ENCODE measurements around the gene DCUN1D1.

DCUN1D1 gene

DNA sequence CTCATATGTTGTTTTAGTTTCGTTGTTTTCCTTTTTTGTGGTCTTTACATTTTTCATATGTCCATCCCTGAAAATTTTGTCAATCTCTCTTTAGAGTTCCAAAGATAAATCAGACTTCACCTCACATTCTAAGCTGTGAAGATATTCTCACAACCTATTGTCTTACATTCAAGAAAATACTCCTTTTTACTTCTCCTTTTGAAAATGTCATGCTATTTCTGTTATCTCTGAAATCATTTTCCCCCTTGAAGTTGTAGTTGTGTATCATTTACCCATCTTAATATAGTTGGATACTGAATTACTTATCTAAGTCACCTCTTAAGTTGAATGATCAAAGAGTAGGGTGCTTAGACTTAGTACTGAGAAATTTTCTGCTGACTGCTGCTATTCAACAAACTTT lies 74.3 kb downstream of the DCUN1D1 start:
- TF ChIP-seq, protein P1, sequence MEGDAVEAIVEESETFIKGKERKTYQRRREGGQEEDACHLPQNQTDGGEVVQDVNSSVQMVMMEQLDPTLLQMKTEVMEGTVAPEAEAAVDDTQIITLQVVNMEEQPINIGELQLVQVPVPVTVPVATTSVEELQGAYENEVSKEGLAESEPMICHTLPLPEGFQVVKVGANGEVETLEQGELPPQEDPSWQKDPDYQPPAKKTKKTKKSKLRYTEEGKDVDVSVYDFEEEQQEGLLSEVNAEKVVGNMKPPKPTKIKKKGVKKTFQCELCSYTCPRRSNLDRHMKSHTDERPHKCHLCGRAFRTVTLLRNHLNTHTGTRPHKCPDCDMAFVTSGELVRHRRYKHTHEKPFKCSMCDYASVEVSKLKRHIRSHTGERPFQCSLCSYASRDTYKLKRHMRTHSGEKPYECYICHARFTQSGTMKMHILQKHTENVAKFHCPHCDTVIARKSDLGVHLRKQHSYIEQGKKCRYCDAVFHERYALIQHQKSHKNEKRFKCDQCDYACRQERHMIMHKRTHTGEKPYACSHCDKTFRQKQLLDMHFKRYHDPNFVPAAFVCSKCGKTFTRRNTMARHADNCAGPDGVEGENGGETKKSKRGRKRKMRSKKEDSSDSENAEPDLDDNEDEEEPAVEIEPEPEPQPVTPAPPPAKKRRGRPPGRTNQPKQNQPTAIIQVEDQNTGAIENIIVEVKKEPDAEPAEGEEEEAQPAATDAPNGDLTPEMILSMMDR (IDR thresholded peaks at IDR 0.05; ENCODE audit: low read depth, low read length) = no peak
- DNase-seq (ENCODE audit: low read depth in 2 of 2) = no peak
- H3K4me3 ChIP-seq (replicated peaks in 1 of 2; ENCODE audit: low read depth in 2 of 2, low read length in 2 of 2) = no peak overlapping the region

DNA sequence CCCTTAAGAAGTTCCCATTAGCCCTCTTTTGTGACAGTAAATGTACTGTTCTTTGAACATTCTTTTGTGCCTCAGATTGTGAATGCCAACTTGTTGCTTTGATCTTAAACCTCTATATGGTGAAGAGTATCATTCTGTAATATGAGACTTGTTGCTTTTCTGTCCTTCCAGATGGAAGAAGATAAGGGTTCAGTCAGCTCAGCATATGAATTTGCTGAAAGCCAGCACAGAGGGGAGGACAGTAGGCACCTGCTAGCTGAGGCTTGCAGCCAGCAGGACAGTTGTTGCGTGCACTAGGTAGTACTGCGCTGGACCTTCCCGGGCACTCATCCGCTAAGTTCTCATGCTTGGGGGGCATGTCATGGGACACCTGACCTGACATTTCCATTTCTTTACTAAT lies 74.7 kb downstream of the DCUN1D1 start:
- TF ChIP-seq, protein P1 (IDR thresholded peaks at IDR 0.05; ENCODE audit: low read depth, low read length) = no peak
- H3K4me3 ChIP-seq (replicated peaks in 1 of 2; ENCODE audit: low read depth in 2 of 2, low read length in 2 of 2) = no peak overlapping the region
- no peak for DNase-seq (ENCODE audit: low read depth in 2 of 2)

DNA sequence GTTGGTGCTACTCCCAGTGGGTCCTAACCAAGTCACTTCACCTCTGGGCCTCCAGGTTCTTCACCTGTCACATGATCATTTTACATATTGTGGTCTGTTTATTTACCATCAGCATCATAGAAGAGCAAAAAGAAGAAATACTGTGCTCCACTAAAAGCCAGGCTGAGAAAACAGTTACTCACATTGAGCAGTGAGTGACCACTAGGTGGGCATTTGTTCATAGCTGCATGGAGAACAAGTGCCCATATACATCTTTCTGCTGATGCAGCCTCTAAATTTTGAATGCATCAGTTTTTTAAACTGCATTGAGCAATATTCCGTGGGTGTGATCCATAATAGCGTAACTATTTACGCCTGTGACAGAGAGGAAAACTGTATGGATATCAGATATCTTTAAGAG lies 76.2 kb downstream of the DCUN1D1 start:
- DNase-seq (ENCODE audit: low read depth in 2 of 2) = no peak
- TF ChIP-seq, protein P1 (IDR thresholded peaks at IDR 0.05; ENCODE audit: low read depth, low read length) = no peak
- no peak overlapping the region for H3K4me3 ChIP-seq (replicated peaks in 1 of 2; ENCODE audit: low read depth in 2 of 2, low read length in 2 of 2)

DNA sequence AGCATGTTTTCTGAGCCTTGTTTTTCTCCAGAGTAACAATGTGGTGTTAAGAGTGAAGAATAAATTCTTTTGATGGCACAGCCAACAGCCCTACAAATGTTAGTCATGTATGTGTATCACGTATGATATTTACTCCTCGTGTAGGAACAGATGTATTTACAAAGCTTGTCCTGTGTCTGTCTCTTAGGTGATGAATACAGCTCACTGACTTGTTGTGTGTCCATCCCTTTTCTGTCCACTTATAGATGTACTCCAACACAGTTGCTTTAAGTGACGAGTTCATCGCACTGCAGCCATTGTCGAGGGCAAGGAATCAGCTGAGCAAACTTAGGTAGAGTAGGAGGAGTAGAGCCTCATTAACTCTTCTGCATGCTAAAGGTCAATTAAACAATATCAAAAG lies 78.1 kb downstream of the DCUN1D1 start:
- TF ChIP-seq, protein P1 (IDR thresholded peaks at IDR 0.05; ENCODE audit: low read depth, low read length) = no peak
- H3K4me3 ChIP-seq (replicated peaks in 1 of 2; ENCODE audit: low read depth in 2 of 2, low read length in 2 of 2) = no peak overlapping the region
- no peak for DNase-seq (ENCODE audit: low read depth in 2 of 2)

DNA sequence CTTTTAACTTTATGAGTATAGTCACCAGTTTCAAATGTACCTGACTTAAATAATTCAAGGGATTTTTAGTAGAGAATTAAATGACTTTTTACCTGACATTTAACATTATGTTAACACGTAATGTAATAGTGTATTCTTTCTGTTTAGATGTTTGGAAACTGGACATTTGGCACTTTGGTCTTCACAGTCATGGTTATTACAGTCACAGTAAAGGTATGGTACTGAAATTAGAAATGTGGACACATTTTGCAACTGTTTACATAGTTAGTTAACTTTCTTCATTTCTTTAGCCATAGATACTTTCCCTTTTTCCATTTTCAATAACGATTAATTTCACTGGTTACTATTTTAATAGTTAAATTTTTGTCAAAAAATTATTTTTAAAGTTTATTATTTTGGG lies 83.8 kb downstream of the DCUN1D1 start:
- TF ChIP-seq, protein P1 (IDR thresholded peaks at IDR 0.05; ENCODE audit: low read depth, low read length) = no peak
- H3K4me3 ChIP-seq (replicated peaks in 1 of 2; ENCODE audit: low read depth in 2 of 2, low read length in 2 of 2) = no peak overlapping the region
- no peak for DNase-seq (ENCODE audit: low read depth in 2 of 2)

DNA sequence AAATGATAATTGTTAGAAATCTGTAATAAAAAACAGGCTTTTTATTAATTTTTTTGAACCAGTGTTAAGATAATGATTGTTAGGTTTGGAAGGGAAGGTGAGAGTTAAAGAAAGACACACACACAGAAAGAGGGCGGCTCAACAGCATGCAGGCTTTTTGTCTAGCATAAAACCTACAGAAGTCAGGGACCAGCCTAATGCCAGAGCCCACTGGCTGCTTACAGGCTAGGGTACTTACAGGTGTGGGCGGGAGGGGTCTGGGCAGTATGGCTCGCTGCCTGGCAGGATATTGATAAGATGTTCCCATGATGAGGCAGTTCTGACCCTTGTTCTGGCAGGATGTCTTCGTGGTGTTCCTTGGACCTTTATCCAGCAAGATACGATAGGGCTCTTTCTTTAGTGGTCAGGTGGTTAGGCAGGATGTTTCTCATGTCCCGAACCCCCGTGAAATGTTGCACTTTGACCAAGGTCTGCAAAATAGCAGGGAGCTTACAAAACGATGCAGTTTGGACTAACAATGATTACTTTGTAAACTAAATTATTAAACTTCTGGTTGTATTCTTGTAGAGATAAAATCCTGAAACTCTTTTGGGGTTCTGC lies 84.7 kb downstream of the DCUN1D1 start:
- no peak for DNase-seq (ENCODE audit: low read depth in 2 of 2)
- TF ChIP-seq, protein P1 (IDR thresholded peaks at IDR 0.05; ENCODE audit: low read depth, low read length) = no peak
- no peak overlapping the region for H3K4me3 ChIP-seq (replicated peaks in 1 of 2; ENCODE audit: low read depth in 2 of 2, low read length in 2 of 2)

DNA sequence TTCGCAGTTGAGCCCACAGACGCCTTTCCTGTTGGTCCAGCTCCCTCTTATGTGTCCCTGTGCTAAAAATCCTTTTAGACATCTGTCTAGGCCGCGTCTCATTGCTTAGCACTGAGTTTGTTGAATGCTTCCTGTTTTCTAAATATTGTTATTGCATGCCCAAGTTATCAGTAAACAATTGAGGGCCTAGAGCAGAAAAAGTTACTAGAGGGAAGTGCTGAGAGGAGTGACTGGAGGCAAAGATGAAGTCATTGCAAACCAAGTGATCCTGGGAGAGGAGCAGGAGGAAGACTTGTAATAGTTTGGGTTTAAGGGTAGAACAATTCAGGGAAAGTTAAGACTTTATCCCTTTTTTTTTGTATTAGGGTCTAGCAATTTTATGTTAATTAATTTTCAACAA lies 88.1 kb downstream of the DCUN1D1 start:
- no peak for DNase-seq (ENCODE audit: low read depth in 2 of 2)
- TF ChIP-seq, protein P1 (IDR thresholded peaks at IDR 0.05; ENCODE audit: low read depth, low read length) = no peak
- no peak overlapping the region for H3K4me3 ChIP-seq (replicated peaks in 1 of 2; ENCODE audit: low read depth in 2 of 2, low read length in 2 of 2)
